ENCODE measurements around the gene ANO1.

The ANO1 gene

DNA sequence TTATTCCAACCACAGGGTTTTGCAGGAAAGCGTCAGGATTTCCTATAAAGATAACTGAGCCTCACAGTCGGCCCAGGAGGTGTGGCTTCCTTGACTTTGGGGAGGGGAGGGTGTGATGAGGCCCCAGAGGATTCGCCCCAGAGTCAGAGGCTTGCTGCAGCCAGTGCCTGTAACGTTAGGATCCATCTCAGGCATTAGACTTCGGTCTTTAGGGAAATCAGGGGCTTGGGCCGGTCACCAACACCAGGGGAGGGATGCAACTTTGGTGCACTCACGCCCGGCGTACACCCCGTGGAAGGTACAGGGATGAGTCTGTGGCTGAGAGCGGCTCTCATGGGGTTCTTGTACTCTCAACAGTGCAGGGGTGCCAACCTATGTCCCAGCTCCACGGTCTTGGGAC, 5.7 kb upstream of the ANO1 start:
- Histone ChIP-seq H3K4me3 (ENCODE audit: low read depth, low read length, poor library complexity, severe bottlenecking) (no peak overlapping the region), H2AFZ (ENCODE audit: low read length) (no peak overlapping the region), H3F3A (ENCODE audit: insufficient read depth, low read length) (no peaks in the 10 kb centered on the region), H3K79me2 (ENCODE audit: insufficient read depth, low read length) (no peaks in the 10 kb centered on the region), H4K20me1 (ENCODE audit: insufficient read depth, low read length) (no peaks in the 10 kb centered on the region), H3K4me1 (ENCODE audit: insufficient read depth, low read length, severe bottlenecking) (no peaks in the 10 kb centered on the region), H3K4me2 (ENCODE audit: low read length) (no peak overlapping the region), H3K27ac (ENCODE audit: low read depth, low read length, poor library complexity, severe bottlenecking) (no peak overlapping the region), H3K27me3 (ENCODE audit: insufficient read depth, low read length) (no peaks in the 10 kb centered on the region), H3K9me2 (ENCODE audit: low read depth, low read length) (no peaks in the 10 kb centered on the region), H3K9ac (ENCODE audit: low read length) (no peak overlapping the region), H3K9me3 (ENCODE audit: low read length) (no peaks in the 10 kb centered on the region), H3K36me3 (ENCODE audit: insufficient read depth, low read length) (no peaks in the 10 kb centered on the region)
- TF ChIP-seq, protein P1, sequence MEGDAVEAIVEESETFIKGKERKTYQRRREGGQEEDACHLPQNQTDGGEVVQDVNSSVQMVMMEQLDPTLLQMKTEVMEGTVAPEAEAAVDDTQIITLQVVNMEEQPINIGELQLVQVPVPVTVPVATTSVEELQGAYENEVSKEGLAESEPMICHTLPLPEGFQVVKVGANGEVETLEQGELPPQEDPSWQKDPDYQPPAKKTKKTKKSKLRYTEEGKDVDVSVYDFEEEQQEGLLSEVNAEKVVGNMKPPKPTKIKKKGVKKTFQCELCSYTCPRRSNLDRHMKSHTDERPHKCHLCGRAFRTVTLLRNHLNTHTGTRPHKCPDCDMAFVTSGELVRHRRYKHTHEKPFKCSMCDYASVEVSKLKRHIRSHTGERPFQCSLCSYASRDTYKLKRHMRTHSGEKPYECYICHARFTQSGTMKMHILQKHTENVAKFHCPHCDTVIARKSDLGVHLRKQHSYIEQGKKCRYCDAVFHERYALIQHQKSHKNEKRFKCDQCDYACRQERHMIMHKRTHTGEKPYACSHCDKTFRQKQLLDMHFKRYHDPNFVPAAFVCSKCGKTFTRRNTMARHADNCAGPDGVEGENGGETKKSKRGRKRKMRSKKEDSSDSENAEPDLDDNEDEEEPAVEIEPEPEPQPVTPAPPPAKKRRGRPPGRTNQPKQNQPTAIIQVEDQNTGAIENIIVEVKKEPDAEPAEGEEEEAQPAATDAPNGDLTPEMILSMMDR (IDR thresholded peaks at IDR 0.05; ENCODE audit: low read length) = no peak
- TF ChIP-seq EZH2 (IDR thresholded peaks at IDR 0.05; ENCODE audit: borderline replicate concordance, low read length) = no peak

DNA sequence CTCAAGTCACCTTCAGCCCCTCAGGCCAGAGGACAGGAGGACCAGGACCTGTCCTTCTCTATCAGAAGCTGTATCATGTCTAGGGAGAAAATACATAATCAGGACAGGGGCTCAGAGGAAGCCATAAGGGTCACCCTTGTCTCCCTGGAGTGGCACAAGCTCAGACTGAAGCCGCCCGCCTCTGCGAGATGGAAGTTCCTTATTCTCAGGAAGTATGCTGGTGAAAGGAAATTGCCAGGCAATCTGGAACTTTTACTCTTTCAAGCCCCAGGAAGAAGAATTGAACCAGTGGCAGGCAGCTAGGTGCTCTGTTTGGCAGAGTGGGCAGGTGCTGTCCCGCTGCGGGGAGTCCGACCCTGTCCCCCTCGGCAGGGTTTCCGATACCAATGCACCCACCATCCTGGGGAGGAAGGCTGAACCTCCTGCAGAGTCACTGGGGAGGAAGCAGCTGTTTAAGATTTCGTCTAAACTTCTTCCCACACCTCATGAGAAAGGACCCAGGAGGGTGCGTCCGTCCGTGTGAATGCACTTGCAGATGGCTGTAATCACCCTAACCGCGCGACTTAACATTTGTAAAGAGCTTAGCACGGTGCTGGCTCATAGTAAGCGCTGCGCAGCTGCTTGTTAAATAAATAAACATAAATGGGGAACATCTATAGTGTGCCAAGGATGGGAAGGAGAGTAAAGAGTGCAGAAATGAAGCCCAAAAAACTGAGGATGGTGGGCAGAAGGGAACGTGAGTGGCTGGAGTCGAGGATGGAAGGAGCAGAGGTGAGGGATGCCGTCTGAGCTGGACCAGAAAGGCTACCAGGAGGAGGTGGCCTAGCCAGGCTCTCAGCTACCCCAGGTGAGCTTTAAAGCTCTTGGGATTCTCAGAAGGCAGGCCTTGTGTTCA, 5.0 kb upstream of the ANO1 start:
- Histone ChIP-seq H3K9me3 (ENCODE audit: low read length) (no peaks in the 10 kb centered on the region), H3K9me2 (ENCODE audit: low read depth, low read length) (no peaks in the 10 kb centered on the region), H3F3A (ENCODE audit: insufficient read depth, low read length) (no peaks in the 10 kb centered on the region), H3K79me2 (ENCODE audit: insufficient read depth, low read length) (no peaks in the 10 kb centered on the region), H3K4me3 (ENCODE audit: low read depth, low read length, poor library complexity, severe bottlenecking) (no peak overlapping the region), H4K20me1 (ENCODE audit: insufficient read depth, low read length) (no peaks in the 10 kb centered on the region), H3K27me3 (ENCODE audit: insufficient read depth, low read length) (no peaks in the 10 kb centered on the region), H3K9ac (ENCODE audit: low read length) (no peak overlapping the region), H3K4me2 (ENCODE audit: low read length) (no peak overlapping the region), H3K36me3 (ENCODE audit: insufficient read depth, low read length) (no peaks in the 10 kb centered on the region), H3K4me1 (ENCODE audit: insufficient read depth, low read length, severe bottlenecking) (no peaks in the 10 kb centered on the region), H3K27ac (ENCODE audit: low read depth, low read length, poor library complexity, severe bottlenecking) (no peak overlapping the region), H2AFZ (ENCODE audit: low read length) (no peak overlapping the region)
- TF ChIP-seq, protein P1 (IDR thresholded peaks at IDR 0.05; ENCODE audit: low read length) = no peak
- no peak for TF ChIP-seq EZH2 (IDR thresholded peaks at IDR 0.05; ENCODE audit: borderline replicate concordance, low read length)

DNA sequence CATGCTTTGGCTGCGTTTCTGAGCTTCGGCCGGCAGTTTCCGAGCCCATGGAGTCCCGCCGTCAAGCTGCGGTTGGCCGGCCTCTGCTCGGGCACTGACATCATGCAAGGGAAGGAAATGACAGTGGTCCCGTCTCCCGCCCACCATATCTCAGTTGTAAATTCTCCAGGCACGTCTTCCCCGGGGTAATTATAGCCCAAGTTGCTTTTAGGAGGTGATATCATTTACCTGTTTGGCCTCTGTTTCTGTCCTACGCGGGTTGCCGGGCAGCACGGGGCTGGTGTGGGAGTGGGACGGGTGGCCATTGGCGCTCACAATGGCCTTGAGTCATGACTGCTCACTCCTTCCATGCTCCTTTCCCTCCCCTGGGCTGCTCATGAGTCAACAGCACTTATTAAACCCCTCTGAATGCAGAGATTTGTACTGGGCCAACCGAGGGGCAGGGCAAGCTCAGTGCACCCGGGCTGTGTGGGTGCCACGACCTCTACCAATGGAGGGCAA, 4.2 kb upstream of the ANO1 start:
- no peaks in the 10 kb centered on the region for H4K20me1 ChIP-seq (ENCODE audit: insufficient read depth, low read length)
- H3K36me3 ChIP-seq (ENCODE audit: insufficient read depth, low read length) = no peaks in the 10 kb centered on the region
- H3K9ac ChIP-seq (ENCODE audit: low read length) = no peak overlapping the region
- no peaks in the 10 kb centered on the region for H3K79me2 ChIP-seq (ENCODE audit: insufficient read depth, low read length)
- no peaks in the 10 kb centered on the region for H3K4me1 ChIP-seq (ENCODE audit: insufficient read depth, low read length, severe bottlenecking)
- H2AFZ ChIP-seq (ENCODE audit: low read length) = no peak overlapping the region
- no peaks in the 10 kb centered on the region for H3F3A ChIP-seq (ENCODE audit: insufficient read depth, low read length)
- TF ChIP-seq EZH2 (IDR thresholded peaks at IDR 0.05; ENCODE audit: borderline replicate concordance, low read length) = no peak
- TF ChIP-seq, protein P1 (IDR thresholded peaks at IDR 0.05; ENCODE audit: low read length) = no peak
- no peak overlapping the region for H3K4me3 ChIP-seq (ENCODE audit: low read depth, low read length, poor library complexity, severe bottlenecking)
- H3K27me3 ChIP-seq (ENCODE audit: insufficient read depth, low read length) = no peaks in the 10 kb centered on the region
- no peaks in the 10 kb centered on the region for H3K9me3 ChIP-seq (ENCODE audit: low read length)
- no peak overlapping the region for H3K4me2 ChIP-seq (ENCODE audit: low read length)
- no peaks in the 10 kb centered on the region for H3K9me2 ChIP-seq (ENCODE audit: low read depth, low read length)
- no peak overlapping the region for H3K27ac ChIP-seq (ENCODE audit: low read depth, low read length, poor library complexity, severe bottlenecking)
